Progenitor cell of endocrine pancreas (in vitro differentiated cells): ENCODE measurements around the gene CAPS2. TPM values are rescaled to one million over a fixed set of nuclear protein-coding genes. Genes with fewer than 3 reads are reported as not detected.

ENCODE experiments used
- DNase-seq: peaks from one replicate; pipeline ENCODE4 v3.0.0; 2021; ENCODE audit warnings: low spot score; ENCODE audit not compliant: unreplicated experiment
- H3K27ac Mint-ChIP-seq: 2 replicates; pipeline ENCODE4 v1.8.0; 2021; ENCODE audit warnings: mild to moderate bottlenecking, moderate library complexity, mixed read lengths
- H3K27me3 Mint-ChIP-seq: 2 replicates; pipeline ENCODE4 v1.8.0; 2021; ENCODE audit warnings: mixed read lengths
- H3K36me3 Mint-ChIP-seq: 2 replicates; pipeline ENCODE4 v1.8.0; 2022; ENCODE audit warnings: mixed read lengths; ENCODE audit not compliant: insufficient read depth
- H3K4me1 Mint-ChIP-seq: 2 replicates; pipeline ENCODE4 v1.8.0; 2021; ENCODE audit warnings: low read depth, mixed read lengths
- H3K4me3 Mint-ChIP-seq: 2 replicates; pipeline ENCODE4 v1.8.0; 2021; ENCODE audit warnings: low read depth, mild to moderate bottlenecking, moderate library complexity, mixed read lengths
- H3K9me3 Mint-ChIP-seq: 2 replicates; pipeline ENCODE4 v1.8.0; 2021; ENCODE audit warnings: low read depth, mixed read lengths
- total RNA-seq: library from RNA; stranded (reverse); gene quantifications from 2 replicates; pipeline ENCODE4 v1.2.1, GENCODE V29; 2021
- TF ChIP-seq, protein P1 (sequence below): fragments of 200-600 bp; sonication (generic); IDR thresholded peaks from one replicate; pipeline ENCODE4 v1.5.0; 2021; ENCODE audit warnings: antibody characterized with exemption, mild to moderate bottlenecking; ENCODE audit not compliant: unreplicated experiment

Gene CAPS2
- total RNA-seq, 1 donor from 2014 or later = 9.6 TPM

DNA sequence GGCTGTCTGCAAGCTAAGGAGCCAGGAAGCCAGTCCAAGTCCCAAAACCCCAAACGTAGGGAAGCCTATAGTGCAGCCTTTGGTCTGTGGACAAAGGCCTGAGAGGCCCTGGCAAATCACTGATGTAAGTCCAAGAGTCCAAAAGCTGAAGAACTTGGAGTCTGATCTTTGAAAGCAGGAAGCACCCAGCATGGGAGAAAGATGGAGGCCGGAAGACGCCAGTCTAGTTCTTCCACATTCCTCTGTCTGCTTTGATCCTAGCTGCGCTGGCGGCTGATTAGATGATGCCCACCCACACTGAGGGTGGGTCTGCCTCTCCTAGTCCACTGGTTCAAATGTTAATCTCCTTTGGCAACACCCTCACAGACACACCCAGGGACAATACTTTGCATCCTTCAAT, 58.5 kb downstream of the CAPS2 start:
- Mint-ChIP-seq H3K27me3 (no peaks in the 10 kb centered on the region), H3K27ac (no peak overlapping the region), H3K9me3 (no peaks in the 10 kb centered on the region), H3K36me3 (no peaks in the 10 kb centered on the region), H3K4me3 (no peak overlapping the region), H3K4me1 (peaks cover 7% of the 10 kb centered on the region)
- DNase-seq = no peak
- TF ChIP-seq, protein P1, sequence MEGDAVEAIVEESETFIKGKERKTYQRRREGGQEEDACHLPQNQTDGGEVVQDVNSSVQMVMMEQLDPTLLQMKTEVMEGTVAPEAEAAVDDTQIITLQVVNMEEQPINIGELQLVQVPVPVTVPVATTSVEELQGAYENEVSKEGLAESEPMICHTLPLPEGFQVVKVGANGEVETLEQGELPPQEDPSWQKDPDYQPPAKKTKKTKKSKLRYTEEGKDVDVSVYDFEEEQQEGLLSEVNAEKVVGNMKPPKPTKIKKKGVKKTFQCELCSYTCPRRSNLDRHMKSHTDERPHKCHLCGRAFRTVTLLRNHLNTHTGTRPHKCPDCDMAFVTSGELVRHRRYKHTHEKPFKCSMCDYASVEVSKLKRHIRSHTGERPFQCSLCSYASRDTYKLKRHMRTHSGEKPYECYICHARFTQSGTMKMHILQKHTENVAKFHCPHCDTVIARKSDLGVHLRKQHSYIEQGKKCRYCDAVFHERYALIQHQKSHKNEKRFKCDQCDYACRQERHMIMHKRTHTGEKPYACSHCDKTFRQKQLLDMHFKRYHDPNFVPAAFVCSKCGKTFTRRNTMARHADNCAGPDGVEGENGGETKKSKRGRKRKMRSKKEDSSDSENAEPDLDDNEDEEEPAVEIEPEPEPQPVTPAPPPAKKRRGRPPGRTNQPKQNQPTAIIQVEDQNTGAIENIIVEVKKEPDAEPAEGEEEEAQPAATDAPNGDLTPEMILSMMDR = no peak

DNA sequence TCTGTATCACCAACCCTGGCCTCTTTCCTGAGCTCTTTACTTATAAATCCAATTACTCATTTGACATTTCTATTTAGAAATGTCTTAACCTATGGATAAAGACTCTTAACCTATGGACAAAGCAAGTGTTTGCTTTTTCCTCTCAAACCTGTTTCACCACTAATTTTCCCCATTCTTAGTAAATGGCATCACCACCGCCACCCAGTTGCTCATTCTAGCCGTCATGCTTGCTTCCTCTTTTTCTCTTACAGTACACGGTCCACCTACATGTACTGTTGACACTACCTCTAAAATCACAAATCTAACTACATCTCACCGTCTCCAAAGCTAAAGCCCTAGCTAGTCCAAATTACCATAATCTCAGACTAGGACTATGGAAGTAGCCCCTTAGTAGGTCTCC, 60.0 kb downstream of the CAPS2 start:
- Mint-ChIP-seq H3K4me1 (peaks cover 7% of the 10 kb centered on the region), H3K36me3 (no peaks in the 10 kb centered on the region), H3K4me3 (no peak overlapping the region), H3K9me3 (peaks cover 7% of the 10 kb centered on the region), H3K27ac (no peak overlapping the region), H3K27me3 (no peaks in the 10 kb centered on the region)
- TF ChIP-seq, protein P1 = no peak
- no peak for DNase-seq

DNA sequence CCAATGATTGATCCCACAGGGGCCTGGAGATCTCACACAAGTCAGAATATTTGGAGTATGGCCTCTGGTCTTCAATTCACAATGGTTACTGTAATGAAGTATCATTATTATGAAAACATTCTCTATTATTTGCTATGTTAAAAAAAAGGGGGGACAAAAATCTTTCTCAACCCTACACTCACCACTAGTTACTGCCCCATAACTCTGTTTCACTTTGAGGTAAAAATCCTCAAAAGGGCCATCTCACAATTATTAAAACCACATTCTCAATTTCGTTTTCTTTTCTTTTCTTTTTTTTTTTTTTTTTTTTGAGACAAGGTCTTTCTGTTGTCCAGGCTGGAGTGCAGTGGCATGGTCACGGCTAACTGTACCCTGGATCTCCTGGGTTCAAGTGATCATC, 60.9 kb downstream of the CAPS2 start:
- Mint-ChIP-seq H3K4me3 (no peak overlapping the region), H3K27ac (no peak overlapping the region), H3K4me1 (peaks cover 7% of the 10 kb centered on the region), H3K27me3 (no peaks in the 10 kb centered on the region), H3K9me3 (peaks cover 7% of the 10 kb centered on the region), H3K36me3 (no peaks in the 10 kb centered on the region)
- TF ChIP-seq, protein P1 = no peak
- DNase-seq = no peak

DNA sequence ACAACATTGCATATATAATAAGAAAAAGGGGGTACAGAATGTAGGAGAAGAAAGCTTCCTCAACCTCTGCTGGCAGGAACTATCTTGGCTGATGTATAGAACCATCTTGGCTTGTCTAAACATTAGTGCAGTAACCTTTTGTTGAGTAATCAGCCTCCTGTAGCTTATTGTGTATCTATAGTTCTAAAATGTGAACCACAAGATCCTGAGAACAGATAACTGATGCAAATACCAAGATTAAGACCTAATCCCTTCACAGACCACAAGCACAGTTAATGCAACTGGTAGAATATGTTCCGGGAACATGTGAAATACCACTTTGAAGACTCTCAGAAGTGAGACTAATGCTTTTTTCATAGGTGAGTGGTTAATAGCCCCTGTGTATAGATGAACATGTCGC, 69.8 kb downstream of the CAPS2 start:
- H3K27ac Mint-ChIP-seq = no peak overlapping the region
- H3K36me3 Mint-ChIP-seq = no peaks in the 10 kb centered on the region
- H3K4me1 Mint-ChIP-seq = no peaks in the 10 kb centered on the region
- no peak overlapping the region for H3K4me3 Mint-ChIP-seq
- H3K27me3 Mint-ChIP-seq = no peaks in the 10 kb centered on the region
- TF ChIP-seq, protein P1 = no peak
- no peak for DNase-seq
- H3K9me3 Mint-ChIP-seq = peaks cover under 1% of the 10 kb centered on the region

DNA sequence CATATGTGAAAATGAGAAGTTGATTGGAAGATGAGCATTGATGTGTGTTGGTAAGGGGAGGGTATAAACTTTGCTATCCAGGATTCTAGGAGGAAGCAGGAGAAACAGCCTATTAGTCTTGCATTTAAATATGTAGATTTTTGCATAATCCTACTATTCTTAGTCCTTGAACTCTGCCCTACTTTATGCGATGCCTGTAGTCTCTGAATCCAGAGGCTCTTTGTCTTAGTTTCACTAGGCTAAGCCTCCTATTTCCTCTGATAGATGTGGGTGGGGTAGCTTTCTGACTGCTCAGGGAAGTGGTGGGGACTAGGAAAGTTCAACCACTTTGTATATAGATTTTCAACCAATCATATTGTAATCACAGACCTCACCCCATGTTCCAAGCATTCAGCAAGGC, 71.0 kb downstream of the CAPS2 start:
- no peaks in the 10 kb centered on the region for H3K27me3 Mint-ChIP-seq
- H3K27ac Mint-ChIP-seq = no peak overlapping the region
- no peaks in the 10 kb centered on the region for H3K9me3 Mint-ChIP-seq
- TF ChIP-seq, protein P1 = no peak
- no peak for DNase-seq
- no peaks in the 10 kb centered on the region for H3K36me3 Mint-ChIP-seq
- no peak overlapping the region for H3K4me3 Mint-ChIP-seq
- no peaks in the 10 kb centered on the region for H3K4me1 Mint-ChIP-seq
